NCI-H345 (cell line): Measurements from ENCODE around the gene SLC10A1.

ENCODE experiments used
- DNase-seq: peaks from one replicate; lab custom pipeline; 2025; lab: John Stamatoyannopoulos, UW

The SLC10A1 gene

DNA sequence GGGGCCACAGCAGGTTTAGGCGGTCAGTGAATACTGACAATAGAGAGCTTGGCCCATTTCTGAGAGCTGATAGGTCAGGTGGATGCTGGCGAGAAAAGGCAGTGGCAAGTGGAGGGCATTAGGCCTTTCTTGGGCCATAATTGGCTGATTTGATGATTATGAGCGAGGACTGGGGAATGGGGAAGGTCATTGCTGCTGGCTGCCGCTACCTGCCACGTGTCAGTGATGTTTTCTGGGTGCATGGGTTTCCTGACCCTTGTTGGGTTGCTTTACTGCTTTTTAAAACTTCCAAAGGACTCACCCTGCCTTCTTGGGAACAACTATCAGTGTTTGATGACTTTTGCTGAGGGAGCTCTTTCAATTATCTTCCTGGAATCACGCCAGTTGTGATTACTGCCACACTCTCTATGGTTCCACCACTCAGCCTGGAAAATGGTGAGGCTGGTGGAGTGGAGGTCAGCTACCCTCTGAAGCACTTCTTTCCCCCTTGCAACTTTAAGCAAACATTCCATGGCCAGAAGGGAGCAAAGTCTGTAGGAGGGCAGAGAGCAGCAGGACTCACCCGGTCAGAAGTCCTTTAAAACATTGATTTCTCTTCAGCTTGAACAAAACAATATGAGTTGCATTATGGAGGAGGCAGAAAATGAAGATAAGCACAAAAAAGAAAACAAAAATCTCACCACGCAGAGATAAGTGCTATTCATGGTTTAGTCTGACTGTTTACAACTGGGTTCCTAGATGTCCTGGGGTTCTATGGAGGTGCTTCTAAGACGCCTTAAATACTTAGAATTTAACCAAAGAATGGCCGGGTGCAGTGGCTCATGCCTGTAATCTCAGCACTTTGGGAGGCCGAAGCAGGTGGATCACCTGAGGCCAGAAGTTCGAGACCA lies 12.1 kb upstream of the SLC10A1 start:
- no peak for DNase-seq

DNA sequence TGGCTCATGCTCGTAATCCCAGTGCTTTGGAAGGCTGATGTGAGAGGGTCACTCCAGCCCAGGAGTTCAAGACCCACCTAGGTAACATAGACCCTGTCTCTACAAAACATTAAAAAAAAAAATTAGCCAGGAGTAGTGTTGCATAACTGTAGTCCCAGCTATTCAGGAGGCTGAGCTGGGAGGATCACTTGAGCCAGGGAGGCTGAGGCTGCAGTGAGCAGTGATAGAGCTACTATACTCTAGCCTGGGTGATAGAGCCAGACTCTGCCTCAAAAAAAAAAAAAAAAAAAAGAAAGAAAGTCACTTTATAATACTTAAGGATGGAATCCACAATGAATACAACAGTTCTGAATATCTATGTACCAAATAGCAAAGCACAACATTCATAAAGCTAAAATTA lies 10.2 kb upstream of the SLC10A1 start:
- no peak for DNase-seq

DNA sequence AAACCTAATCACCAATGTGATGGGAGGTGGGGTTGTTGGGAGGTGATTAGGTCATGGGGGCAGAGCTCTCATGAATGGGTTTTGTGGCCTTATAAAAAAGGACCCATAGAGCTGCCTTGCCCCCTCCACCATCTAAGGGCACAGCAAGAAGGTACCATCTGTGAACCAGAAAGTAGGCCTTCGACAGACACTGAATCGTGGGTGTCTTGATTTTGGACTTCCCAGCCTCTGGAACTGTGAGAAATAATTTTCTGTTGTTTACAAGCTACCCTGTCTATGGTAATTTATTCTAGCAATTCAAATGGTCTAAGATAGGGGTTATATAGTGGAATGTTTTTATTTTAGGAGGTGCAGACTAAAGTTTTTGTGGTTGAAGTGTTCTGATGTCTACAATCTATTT lies 7.9 kb upstream of the SLC10A1 start:
- no peak for DNase-seq

DNA sequence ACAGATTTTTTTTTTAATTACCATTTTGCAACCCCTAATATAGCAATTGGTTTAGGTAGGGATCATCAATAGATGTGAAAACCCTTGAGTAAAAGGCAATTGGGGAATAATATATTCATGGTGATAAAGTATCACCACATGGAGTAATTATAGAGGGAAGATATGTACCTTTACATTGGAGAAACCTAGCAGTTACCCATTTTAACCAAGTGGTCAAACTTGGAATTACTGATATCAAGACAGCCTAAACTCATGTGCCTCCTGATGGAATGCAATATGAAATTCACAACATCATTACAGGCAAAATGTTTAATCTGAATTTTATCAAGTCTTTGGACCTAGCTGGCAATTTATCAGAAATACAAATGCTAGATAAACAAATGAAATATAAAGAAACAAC lies 6.7 kb upstream of the SLC10A1 start:
- no peak for DNase-seq

- DNase-seq: no peak
Observed at GRCh38 chr14:69798339-69798735, 1.3 kb upstream of the SLC10A1 start.

GRCh38 chr14:69797573-69798338 lies 715 bp upstream of the SLC10A1 start:
- DNase-seq: no peak

DNA sequence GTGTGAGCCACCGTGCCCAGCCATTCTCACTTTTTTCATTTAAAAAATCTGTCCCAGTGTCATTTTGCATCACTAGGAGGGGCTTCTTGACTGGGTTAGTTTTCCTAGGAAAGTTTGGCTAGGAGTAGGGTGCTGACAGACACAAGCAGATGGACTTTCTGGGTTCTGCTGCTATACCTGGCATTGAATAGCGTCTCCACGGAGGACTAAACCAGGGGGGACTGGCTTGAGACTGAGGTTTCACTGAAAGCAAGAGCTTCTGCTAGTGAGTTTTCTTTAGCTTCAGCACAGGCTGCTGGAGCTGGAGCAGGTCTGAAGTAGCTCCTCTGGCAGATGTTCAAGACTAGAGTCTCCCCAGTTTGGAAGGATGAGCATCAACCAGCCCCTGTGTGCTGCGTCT lies 1.4 kb downstream of the SLC10A1 start:
- DNase-seq: no peak

DNA sequence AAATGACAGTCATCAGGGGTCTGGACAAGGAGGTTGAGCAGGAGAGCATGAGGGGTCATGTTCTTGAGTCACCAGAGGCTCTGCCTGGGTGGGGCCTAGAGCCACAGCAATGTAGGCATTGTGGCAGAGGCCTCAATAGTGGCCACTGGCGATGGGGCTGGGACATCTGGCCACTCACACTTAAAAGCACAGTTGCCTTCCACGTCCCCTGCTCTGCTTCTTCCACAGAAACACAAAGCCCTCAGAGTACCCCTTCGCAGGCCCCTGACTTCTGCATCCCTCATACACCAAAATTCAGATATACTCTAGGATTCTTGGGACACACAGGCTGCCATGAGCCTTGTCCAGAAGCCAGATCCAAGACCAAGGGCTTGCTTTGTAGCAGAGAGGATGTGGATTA lies 2.2 kb downstream of the SLC10A1 start:
- DNase-seq: no peak

DNA sequence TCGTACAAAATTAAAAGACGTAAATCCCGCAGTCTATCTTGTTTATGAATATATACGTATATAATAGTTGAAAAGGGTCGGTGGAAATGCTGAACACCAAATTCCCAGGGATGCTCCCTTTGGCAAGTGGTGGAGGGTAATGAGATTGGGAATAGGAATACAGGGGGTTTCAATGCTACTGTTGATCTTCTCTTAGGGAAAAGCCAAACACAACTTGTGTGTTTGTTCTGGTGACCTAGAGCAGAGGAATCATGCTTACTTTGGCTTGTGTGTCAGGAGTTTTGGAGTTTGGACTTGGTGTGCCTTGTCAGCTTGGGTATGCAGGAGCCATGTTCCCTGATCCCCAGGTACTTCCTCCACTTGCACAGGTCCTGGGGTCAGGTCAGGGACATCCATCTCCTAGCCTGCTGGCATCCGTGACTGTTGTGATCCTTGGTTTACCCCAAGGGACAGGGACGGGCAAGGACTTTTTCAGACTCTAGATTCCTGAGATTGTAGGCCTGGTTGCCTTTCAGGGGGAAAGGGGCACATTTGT lies 4.1 kb downstream of the SLC10A1 start:
- DNase-seq: no peak

GRCh38 chr14:69789118-69789640 lies 7.9 kb downstream of the SLC10A1 start:
- no peak for DNase-seq

GRCh38 chr14:69786603-69787002 lies 10.4 kb downstream of the SLC10A1 start:
- DNase-seq: no peak

GRCh38 chr14:69784942-69785341 lies 12.1 kb downstream of the SLC10A1 start:
- DNase-seq: no peak

DNA sequence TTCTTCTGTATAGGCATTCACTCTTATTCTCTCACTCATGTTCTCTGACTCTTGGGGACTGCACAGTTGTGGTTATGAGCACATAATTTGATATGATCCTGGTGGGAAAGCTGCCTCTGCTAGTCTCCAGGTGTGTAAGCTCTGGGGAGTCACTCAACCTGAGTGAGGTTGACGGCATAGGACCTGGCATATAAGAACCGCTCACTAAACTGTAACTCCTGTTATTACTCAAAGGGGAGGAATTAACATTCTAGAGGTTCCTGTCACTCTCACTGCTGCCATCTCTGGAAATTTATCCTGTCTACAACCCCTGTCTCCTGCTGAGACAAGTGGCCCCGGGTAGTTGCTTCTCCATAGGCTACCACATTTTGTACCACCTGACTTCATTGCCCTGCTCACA lies 16.1 kb downstream of the SLC10A1 start:
- DNase-seq: no peak

- DNase-seq: no peak
Observed at GRCh38 chr14:69780092-69780491, 16.9 kb downstream of the SLC10A1 start.

DNA sequence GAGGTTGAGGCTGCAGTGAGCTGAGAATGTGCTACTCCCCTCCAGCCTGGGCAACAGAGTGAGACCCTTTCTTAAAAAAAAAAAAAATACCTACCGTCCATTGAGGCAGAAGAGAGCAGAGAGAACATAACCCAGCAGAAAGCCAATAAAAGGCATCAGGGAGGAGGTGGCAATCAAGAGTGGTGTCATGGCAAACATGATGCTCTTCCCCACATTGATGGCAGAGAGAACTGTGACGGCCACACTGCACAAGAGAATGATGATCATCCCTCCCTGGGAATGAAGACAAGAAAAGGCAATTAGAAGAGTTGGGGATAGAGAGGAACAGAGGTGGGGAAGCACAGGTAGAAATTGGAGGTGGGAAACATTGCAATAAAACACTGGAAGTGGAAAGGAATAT lies 18.0 kb downstream of the SLC10A1 start:
- no peak for DNase-seq

DNA sequence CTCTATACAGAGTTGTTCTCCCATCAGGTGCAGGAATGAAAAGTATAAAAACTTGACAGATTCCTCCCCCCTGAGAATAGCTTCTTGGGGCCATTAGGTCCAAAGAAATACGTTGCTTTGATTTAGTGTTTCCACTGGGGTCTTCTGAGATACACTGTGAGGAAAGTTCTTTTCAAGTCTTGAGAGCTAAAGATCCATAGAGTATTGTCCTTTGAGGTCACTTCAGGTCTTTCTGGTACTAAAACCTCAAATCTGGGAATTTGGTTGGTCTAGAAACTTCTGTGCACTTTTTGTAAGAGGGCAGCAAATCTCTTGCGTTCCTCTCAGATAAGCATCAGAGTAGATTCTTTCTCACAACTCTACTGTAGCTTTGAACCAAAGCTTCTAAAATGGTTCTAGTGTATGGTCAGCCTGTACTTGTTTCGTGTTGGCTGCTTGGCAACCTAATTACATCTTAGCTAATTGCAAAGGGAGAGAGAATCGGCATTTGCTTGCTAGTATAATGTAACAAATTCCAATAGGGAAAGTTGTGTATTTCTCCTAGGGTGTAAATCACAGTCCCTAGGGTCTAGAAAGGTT lies 20.1 kb downstream of the SLC10A1 start:
- no peak for DNase-seq

DNA sequence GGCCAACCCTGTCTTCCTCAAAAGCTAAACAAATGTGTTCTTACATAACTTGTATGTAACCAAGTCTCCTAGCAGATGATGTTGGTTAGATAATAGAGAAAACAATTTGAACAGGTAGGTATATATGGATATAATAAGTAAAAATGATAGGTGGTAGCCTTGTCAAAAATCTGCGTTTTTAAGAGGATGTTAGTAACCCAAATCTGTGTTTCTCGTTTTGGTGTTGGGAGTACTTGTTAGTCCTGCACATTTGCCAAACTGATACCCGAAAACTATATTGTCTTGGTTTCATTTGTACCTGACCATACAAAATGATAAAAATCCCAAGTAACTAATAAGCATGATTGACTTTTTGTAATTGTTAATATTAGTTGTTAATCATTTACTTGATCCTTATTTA lies 22.0 kb downstream of the SLC10A1 start:
- no peak for DNase-seq

- no peak for DNase-seq
Observed at GRCh38 chr14:69773571-69774276, 23.3 kb downstream of the SLC10A1 start.

DNA sequence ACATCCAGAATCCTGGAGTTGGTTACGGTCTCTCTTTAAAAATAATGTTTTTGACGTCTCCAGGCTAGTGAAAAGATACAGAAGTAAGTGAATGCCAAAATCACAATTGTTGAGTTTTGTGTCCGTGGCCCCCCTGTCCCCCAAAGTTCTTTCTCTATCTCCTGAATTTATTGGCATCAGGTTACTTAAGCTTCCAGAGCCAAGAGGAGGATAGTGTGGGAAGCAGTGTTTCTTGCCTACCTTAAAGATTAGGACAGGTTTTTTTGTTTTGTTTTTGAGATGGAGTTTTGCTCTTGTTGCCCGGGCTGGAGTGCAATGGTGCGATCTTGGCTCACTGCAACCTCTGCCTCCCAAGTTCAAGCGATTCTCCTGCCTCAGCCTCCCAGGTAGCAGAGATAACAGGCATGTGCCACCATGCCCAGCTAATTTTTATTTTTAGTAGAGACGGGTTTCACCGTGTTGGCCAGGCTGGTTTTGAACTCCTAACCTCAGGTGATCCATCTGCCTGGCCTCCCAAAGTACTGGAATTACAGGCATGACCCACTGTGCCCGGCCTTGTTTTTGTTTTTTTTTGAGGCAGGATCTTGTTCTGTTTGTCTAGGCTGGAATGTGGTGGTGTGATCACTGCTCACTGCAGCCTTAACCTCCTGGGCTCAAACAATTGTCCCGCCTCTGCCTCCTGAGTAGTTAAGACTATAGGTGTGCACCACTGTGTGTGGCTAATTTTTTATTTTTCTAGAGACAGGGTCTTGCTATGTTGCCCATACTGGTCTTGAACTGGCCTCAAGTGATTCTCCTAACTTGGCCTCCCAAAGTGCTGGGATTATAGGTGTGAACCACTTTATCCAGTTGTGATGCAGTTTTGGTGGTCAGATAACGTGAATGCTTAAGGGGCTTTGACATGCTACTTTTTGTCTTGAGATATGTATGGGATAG lies 24.7 kb downstream of the SLC10A1 start:
- no peak for DNase-seq

DNA sequence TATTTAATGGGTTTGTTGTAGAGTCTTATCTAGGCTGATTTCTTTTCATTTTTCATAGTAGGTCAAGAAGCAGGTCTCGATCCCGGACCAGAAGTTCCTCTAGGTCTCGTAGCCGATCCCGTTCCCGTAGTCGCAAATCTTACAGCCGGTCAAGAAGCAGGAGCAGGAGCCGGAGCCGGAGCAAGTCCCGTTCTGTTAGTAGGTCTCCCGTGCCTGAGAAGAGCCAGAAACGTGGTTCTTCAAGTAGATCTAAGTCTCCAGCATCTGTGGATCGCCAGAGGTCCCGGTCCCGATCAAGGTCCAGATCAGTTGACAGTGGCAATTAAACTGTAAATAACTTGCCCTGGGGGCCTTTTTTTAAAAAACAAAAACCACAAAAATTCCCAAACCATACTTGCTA lies 25.9 kb downstream of the SLC10A1 start:
- no peak for DNase-seq

DNA sequence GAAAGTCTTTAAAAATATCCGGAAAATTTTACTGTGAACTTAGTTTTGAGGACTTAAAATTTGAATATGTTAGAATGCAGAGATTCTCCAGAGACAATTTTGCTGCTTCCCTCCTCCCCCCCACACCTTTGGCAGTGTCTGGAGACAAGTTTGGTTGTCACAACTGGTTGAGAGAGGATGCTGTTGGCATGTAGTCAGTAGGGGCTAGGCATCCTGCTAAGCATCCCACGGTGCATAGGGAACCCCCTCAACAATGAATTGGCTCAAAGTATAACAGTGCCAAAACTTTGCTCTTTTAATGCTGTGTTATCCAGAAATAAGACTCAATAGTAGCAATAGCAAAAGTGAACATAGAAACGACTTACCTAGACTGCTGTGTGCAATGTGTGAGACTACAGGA lies 26.5 kb downstream of the SLC10A1 start:
- DNase-seq: no peak
